IPS-20b (cell line): Measurements from ENCODE around the gene ADAMTS2.

ENCODE experiments used
- H3K27ac ChIP-seq: one replicate; pipeline ENCODE4 v1.5.1; 2013; ENCODE audit warnings: low read length
- H3K27me3 ChIP-seq: 2 replicates; pipeline ENCODE4 v1.6.1; 2013; ENCODE audit warnings: mild to moderate bottlenecking, low read length, inconsistent platforms; ENCODE audit not compliant: insufficient read depth
- H3K36me3 ChIP-seq: 2 replicates; pipeline ENCODE4 v1.6.1; 2013; ENCODE audit warnings: low read depth, mild to moderate bottlenecking, inconsistent platforms, low read length, moderate library complexity; ENCODE audit not compliant: insufficient read depth
- H3K4me1 ChIP-seq: 2 replicates; pipeline ENCODE4 v1.6.1; 2013; ENCODE audit warnings: mild to moderate bottlenecking, control low read depth, inconsistent platforms, low read length, moderate library complexity; ENCODE audit not compliant: insufficient read depth
- H3K4me3 ChIP-seq: 2 replicates; pipeline ENCODE4 v1.5.1; 2013; ENCODE audit warnings: mild to moderate bottlenecking, low read length, inconsistent platforms
- H3K9ac ChIP-seq: 2 replicates; pipeline ENCODE4 v1.6.1; 2013; ENCODE audit warnings: low read depth, mild to moderate bottlenecking, inconsistent platforms, low read length, moderate library complexity
- H3K9me3 ChIP-seq: 2 replicates; pipeline ENCODE4 v1.6.1; 2013; ENCODE audit warnings: mild to moderate bottlenecking, low read depth, low read length, inconsistent platforms; ENCODE audit not compliant: insufficient read depth

The ADAMTS2 gene

DNA sequence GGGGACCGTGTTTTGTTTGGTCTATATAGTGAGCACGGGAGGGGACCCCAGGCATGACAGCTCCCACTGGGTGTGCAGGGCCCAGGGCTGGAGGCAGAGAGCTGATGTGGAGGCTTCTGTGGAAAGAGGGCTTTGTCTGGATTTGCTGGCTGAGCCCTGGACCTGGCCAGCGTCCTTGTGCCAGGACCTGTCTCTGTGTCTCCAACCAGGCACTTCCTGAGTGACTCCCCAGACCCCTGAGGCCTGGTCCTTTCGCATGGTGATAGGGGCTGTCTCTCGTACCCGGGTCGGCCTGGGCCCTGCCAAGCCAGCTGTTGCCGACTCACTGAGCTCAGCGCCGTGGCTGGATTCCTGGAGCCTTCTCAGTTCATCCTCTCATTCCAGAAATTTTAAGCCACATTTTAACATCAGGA lies 77.6 kb downstream of the ADAMTS2 start:
- Histone ChIP-seq H3K9ac (no peak overlapping the region), H3K9me3 (no peaks in the 10 kb centered on the region), H3K4me3 (no peak overlapping the region), H3K27ac (no peak overlapping the region), H3K27me3 (no peaks in the 10 kb centered on the region), H3K36me3 (no peaks in the 10 kb centered on the region), H3K4me1 (no peaks in the 10 kb centered on the region)

- Histone ChIP-seq H3K4me1 (no peaks in the 10 kb centered on the region), H3K9me3 (no peaks in the 10 kb centered on the region), H3K36me3 (no peaks in the 10 kb centered on the region), H3K27me3 (no peaks in the 10 kb centered on the region), H3K4me3 (no peak overlapping the region), H3K9ac (no peak overlapping the region), H3K27ac (no peak overlapping the region)
These were observed 78.1 kb downstream of the ADAMTS2 start for GRCh38 chr5:179267071-179267670.

DNA sequence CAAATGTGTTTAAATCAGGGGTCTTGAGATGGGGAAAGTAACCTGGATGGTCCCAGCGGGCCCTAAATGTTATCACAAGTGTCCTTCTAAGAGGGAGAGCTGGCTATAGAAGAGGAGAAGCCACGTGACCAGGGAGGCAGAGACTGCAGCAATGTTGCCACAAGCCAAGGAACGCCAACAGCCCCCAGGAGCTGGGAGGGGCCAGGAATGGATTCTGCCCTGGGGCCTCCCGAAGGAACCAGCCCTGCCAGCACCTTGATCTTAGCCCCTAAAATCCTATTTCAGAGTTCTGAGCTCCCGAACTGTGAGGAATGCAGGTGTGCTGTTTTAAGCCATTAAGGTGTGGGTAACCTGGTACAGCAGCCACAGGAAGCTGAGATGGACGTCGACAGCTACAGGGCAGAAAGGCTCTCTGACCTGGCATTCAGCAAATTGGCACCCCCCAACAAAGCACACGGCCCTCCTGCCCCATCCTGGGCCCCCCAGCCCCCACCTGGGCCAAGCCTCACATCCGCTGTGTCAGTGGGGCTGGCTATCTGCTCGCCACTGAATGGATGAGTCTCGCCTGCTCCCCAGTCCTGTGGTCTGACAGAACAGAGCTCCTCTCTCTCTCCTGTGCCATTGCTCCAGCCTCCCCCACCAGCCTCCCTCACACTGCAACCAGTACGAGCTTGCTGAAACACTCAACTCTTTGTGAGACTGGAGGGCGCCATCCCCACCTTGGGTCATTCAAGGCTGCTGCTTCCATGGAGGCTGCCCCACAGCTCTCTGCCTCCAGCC lies 78.8 kb downstream of the ADAMTS2 start:
- Histone ChIP-seq H3K36me3 (no peaks in the 10 kb centered on the region), H3K27me3 (no peaks in the 10 kb centered on the region), H3K27ac (no peak overlapping the region), H3K9me3 (no peaks in the 10 kb centered on the region), H3K9ac (no peak overlapping the region), H3K4me3 (no peak overlapping the region), H3K4me1 (no peaks in the 10 kb centered on the region)

DNA sequence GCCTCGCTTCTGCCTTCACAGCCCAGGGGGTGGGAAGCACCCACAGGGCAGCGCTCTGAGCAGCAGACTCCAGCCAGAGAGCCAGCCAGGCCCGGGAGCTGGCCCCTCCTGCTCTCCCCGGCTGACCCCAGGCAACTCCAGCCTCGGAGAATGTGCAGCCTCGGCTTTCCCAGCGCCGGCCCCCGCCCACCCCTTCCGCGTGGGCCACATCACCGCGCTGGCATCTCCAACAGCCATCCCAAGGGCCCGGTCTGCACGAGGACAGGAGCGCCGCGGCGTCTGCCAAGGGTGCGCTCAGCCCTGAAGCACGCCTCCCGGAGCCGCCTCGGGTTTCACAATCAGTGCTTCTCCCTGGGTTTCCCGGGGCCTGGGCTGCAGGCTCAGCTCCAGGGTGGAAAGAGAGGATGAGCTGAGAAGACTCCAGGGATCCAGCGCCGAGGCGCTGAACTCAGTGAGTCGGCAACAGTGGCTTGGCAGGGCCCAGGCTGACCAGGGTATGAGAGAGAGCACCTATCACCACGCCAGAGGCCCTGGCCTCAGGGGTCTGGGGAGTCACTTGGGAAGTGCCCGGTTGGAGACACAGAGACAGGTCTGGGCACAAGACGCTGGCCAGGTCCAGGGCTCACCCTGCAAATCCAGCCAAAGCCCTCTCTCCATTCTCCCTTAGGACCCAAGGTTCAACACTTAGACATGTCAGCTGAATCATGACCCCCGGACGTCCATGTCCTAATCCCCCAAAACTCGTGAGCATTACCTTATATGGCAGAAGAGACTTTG lies 79.6 kb downstream of the ADAMTS2 start:
- Histone ChIP-seq H3K27me3 (no peaks in the 10 kb centered on the region), H3K9ac (no peak overlapping the region), H3K27ac (no peak overlapping the region), H3K4me3 (no peak overlapping the region), H3K4me1 (peaks cover 3% of the 10 kb centered on the region; the same call in 1 of the 2 replicates), H3K9me3 (no peaks in the 10 kb centered on the region), H3K36me3 (no peaks in the 10 kb centered on the region)

- Histone ChIP-seq H3K9ac (no peak overlapping the region), H3K9me3 (no peaks in the 10 kb centered on the region), H3K27me3 (no peaks in the 10 kb centered on the region), H3K36me3 (no peaks in the 10 kb centered on the region), H3K4me1 (peaks cover 3% of the 10 kb centered on the region; the same call in 1 of the 2 replicates), H3K27ac (no peak overlapping the region), H3K4me3 (no peak overlapping the region)
These were observed 80.3 kb downstream of the ADAMTS2 start for GRCh38 chr5:179264783-179265513.

GRCh38 chr5:179264053-179264782 lies 81.0 kb downstream of the ADAMTS2 start:
- H3K27ac ChIP-seq: no peak overlapping the region
- peaks cover 3% of the 10 kb centered on the region; the same call in 1 of the 2 replicates for H3K4me1 ChIP-seq
- H3K9ac ChIP-seq: no peak overlapping the region
- H3K36me3 ChIP-seq: no peaks in the 10 kb centered on the region
- H3K4me3 ChIP-seq: no peak overlapping the region
- no peaks in the 10 kb centered on the region for H3K9me3 ChIP-seq
- no peaks in the 10 kb centered on the region for H3K27me3 ChIP-seq

DNA sequence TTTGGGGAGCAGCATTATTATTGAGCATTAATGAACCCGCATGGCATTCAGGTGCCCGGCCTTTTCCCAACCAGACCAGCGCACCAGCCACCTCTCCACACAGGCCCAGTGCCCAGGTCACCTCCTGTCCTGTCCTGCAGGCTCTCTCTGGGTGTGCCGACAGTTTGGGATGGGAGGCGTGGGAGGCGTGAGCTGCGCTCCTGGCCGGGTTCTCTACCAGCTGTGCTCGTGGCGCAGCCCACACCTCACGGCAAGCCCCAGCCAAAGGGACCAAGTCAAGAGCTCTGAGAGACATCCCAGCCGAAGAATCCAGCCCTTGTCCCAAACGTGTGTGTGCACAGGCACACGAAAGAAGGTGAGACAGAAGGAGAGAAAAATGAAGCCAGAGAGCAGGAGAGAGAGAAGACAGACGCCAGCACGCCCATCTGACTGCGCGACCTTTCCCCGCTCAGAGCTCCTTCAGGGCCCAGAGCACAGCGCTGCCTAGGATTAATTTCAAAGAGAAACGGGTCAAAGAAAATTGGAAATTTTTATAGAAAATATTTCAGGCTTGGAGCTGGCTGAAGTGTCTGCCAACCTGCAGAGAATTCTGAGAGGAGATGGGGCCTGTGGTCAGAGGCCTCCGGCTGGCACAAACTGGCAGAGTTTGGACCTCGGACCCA lies 81.7 kb downstream of the ADAMTS2 start:
- Histone ChIP-seq H3K9me3 (no peaks in the 10 kb centered on the region), H3K36me3 (no peaks in the 10 kb centered on the region), H3K4me3 (no peak overlapping the region), H3K9ac (no peak overlapping the region), H3K4me1 (peaks cover 3% of the 10 kb centered on the region; the same call in 1 of the 2 replicates), H3K27me3 (no peaks in the 10 kb centered on the region), H3K27ac (no peak overlapping the region)

DNA sequence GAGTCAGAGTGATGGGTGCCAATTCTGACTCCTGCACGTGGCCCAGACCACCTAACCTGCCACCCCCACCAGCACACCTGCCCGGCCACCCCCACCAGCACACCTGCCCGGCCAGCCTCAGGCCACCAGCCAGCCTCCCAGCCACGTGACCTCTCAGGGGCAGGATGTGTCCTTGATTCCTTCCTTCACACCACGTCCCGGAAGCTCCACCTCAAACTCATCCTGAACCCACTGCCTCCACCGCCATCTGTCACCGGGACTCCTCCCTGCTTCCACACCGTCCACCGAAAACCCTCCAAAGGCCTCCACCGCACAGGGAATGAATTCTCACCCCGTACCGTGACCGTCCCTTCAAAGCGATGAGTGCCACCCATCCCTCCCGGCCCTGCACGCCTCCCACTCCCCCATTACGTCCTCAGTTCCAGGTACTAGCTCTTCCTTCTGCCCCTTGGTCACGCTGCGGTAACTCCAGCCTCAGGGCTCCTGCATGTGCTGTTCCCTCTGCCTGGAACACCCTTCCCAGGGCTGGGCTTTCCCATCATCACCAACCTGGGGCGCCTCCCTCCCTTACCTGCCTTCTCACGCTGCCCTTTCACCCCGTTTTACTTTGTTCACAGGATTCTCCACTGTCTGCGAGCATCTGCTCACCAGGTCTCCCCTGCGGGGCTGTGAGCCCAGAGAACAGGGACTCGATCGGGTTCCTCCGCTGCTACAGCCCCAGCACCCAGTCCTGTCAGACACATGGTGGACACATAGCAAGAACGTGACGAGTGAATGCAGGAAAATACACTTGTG lies 82.9 kb downstream of the ADAMTS2 start:
- Histone ChIP-seq H3K27me3 (no peaks in the 10 kb centered on the region), H3K36me3 (no peaks in the 10 kb centered on the region), H3K9me3 (no peaks in the 10 kb centered on the region), H3K4me3 (no peak overlapping the region), H3K9ac (no peak overlapping the region), H3K27ac (no peak overlapping the region), H3K4me1 (peaks cover 3% of the 10 kb centered on the region; the same call in 1 of the 2 replicates)

GRCh38 chr5:179261301-179262125 lies 83.7 kb downstream of the ADAMTS2 start:
- Histone ChIP-seq H3K27ac (no peak overlapping the region), H3K9me3 (no peaks in the 10 kb centered on the region), H3K4me1 (peaks cover 3% of the 10 kb centered on the region; the same call in 1 of the 2 replicates), H3K9ac (no peak overlapping the region), H3K27me3 (no peaks in the 10 kb centered on the region), H3K36me3 (no peaks in the 10 kb centered on the region), H3K4me3 (no peak overlapping the region)
